ENCODE data around the gene MYO1C. TPM values are rescaled to one million over a fixed set of nuclear protein-coding genes. Genes with fewer than 3 reads are reported as not detected.

Gene MYO1C
- polyA plus RNA-seq, 1 donor from 2014 or later, result 5.7 TPM

DNA sequence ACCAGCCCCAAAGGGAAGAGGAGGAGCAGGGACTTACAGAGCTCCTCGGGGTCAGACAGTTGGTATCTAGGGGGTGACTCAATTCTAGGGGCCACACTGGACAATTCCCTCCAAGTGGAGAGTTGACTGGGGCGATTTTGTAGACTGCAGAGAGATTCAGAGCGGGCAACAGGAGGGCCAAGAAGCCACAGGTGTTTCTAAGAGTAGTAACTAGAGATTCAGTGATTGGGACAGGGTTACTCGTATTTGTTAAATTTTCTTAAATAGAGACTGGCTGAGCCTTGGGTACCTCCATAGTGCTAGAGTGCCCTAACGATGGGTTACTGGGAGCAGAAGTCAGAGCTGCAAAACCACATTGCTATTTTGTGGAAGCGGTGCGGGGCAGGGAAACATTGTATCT, 27.2 kb upstream of the MYO1C start:
- Histone ChIP-seq H3K4me3 (ENCODE audit: low read length) (no peak overlapping the region), H3K9ac (ENCODE audit: low read length) (no peak overlapping the region), H3K27me3 (ENCODE audit: insufficient read depth, low read depth, low read length) (no peaks in the 10 kb centered on the region), H3K4me2 (ENCODE audit: low read length) (no peak overlapping the region), H3K9me2 (ENCODE audit: insufficient read depth, low read length) (no peaks in the 10 kb centered on the region), H3K27ac (ENCODE audit: low read length) (no peak overlapping the region), H3K79me2 (replicated peaks; ENCODE audit: insufficient read depth, low read length) (peaks cover 17% of the 10 kb centered on the region), H3F3A (ENCODE audit: insufficient read depth, low read length, poor library complexity, severe bottlenecking) (no peaks in the 10 kb centered on the region), H3K9me3 (ENCODE audit: low read length) (no peaks in the 10 kb centered on the region), H2AFZ (ENCODE audit: low read depth, low read length) (no peak overlapping the region), H4K20me1 (ENCODE audit: insufficient read depth) (no peaks in the 10 kb centered on the region), H3K36me3 (ENCODE audit: insufficient read depth, low read length) (no peaks in the 10 kb centered on the region)
- TF ChIP-seq EP300 (conservative IDR thresholded peaks at IDR 0.05; ENCODE audit: poor library complexity, severe bottlenecking) (no peak), TAF1 (IDR thresholded peaks at IDR 0.05; ENCODE audit: low read depth) (no peak), CTCF (IDR thresholded peaks at IDR 0.05; ENCODE audit: poor library complexity, severe bottlenecking) (no peak), POLR2AphosphoS5 (IDR thresholded peaks at IDR 0.05) (no peak)

DNA sequence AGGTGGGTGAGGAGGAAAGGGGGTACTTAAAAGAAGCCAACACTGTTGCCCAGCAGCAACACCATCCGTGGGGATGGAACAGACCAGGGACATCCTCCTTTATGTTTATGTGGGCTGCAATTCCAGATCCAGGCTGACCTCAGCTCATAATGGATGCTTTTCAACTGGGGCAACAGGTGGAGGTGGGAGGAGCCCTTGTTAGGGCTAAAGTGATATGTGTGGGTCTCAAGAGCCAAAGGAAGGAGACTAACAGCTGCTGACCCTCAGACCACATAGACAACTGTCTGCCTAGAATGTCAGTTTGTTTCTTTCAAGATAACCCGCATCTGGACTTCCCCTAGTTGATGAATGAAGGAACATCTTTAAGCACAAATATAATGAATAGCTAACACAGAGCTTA, 25.9 kb upstream of the MYO1C start:
- Histone ChIP-seq H3K9ac (ENCODE audit: low read length) (no peak overlapping the region), H4K20me1 (ENCODE audit: insufficient read depth) (no peaks in the 10 kb centered on the region), H2AFZ (ENCODE audit: low read depth, low read length) (no peak overlapping the region), H3K4me3 (ENCODE audit: low read length) (no peak overlapping the region), H3K36me3 (ENCODE audit: insufficient read depth, low read length) (no peaks in the 10 kb centered on the region), H3K79me2 (replicated peaks; ENCODE audit: insufficient read depth, low read length) (peaks cover 20% of the 10 kb centered on the region), H3K27me3 (ENCODE audit: insufficient read depth, low read depth, low read length) (no peaks in the 10 kb centered on the region), H3F3A (ENCODE audit: insufficient read depth, low read length, poor library complexity, severe bottlenecking) (no peaks in the 10 kb centered on the region), H3K27ac (ENCODE audit: low read length) (no peak overlapping the region), H3K4me2 (ENCODE audit: low read length) (no peak overlapping the region), H3K9me3 (ENCODE audit: low read length) (no peaks in the 10 kb centered on the region), H3K9me2 (ENCODE audit: insufficient read depth, low read length) (no peaks in the 10 kb centered on the region)
- TF ChIP-seq EP300 (conservative IDR thresholded peaks at IDR 0.05; ENCODE audit: poor library complexity, severe bottlenecking), result no peak
- no peak for TF ChIP-seq MXI1 (conservative IDR thresholded peaks at IDR 0.05; ENCODE audit: poor library complexity, severe bottlenecking)
- no peak for TF ChIP-seq REST (IDR thresholded peaks at IDR 0.05; ENCODE audit: borderline replicate concordance)
- no peak for TF ChIP-seq EZH2 (IDR thresholded peaks at IDR 0.05; ENCODE audit: borderline replicate concordance, insufficient read depth, low read length, poor library complexity, severe bottlenecking)
- TF ChIP-seq RAD21 (conservative IDR thresholded peaks at IDR 0.05), result no peak
- no peak for TF ChIP-seq TAF1 (IDR thresholded peaks at IDR 0.05; ENCODE audit: low read depth)
- TF ChIP-seq SMC3 (conservative IDR thresholded peaks at IDR 0.05; ENCODE audit: poor library complexity), result no peak
- TF ChIP-seq POLR2AphosphoS5 (IDR thresholded peaks at IDR 0.05), result no peak
- TF ChIP-seq CTCF (IDR thresholded peaks at IDR 0.05; ENCODE audit: poor library complexity, severe bottlenecking), result no peak

Data from neural cell (in vitro differentiated cells).